Activated B cell treated with CpG ODN at 0.5 μM for 24 hours (primary cell): ENCODE measurements around the gene SHISA8. TPM values are rescaled to one million over a fixed set of nuclear protein-coding genes. Genes with fewer than 3 reads are reported as not detected.

Experiments used
- ATAC-seq: fragments of 200-7000 bp; cut with Tn5 transposase; one replicate; pipeline ENCODE4 v1.10.0; 2021; ENCODE audit warnings: low read depth, mild to moderate bottlenecking, moderate library complexity
- CTCF ChIA-PET: fragments of 350-600 bp; sonication (Branson Sonifier 250); formaldehyde crosslinking; loops from one replicate; lab custom pipeline; 2021; ENCODE audit warnings: antibody characterized with exemption; lab: Charles Lee
- POLR2A ChIA-PET: fragments of 350-600 bp; sonication (Branson Sonifier 250); formaldehyde crosslinking; loops from one replicate; lab custom pipeline; 2021; ENCODE audit warnings: antibody characterized with exemption; lab: Charles Lee
- DNase-seq: peaks from one replicate; pipeline ENCODE4 v3.0.0; 2022
- H3K27ac Mint-ChIP-seq: one replicate; pipeline ENCODE4 v1.8.0; 2020; ENCODE audit warnings: mixed read lengths
- H3K27me3 Mint-ChIP-seq: one replicate; pipeline ENCODE4 v1.8.0; 2021; ENCODE audit warnings: mixed read lengths
- H3K36me3 Mint-ChIP-seq: one replicate; pipeline ENCODE4 v1.8.0; 2021; ENCODE audit warnings: low read depth, mixed read lengths
- H3K4me1 Mint-ChIP-seq: one replicate; pipeline ENCODE4 v1.8.0; 2021; ENCODE audit warnings: mixed read lengths
- H3K4me3 Mint-ChIP-seq: one replicate; pipeline ENCODE4 v1.8.0; 2020; ENCODE audit warnings: mild to moderate bottlenecking, mixed read lengths
- H3K9me3 Mint-ChIP-seq: one replicate; pipeline ENCODE4 v1.8.0; 2020; ENCODE audit warnings: mixed read lengths
- CTCF ChIP-seq: fragments of 200-600 bp; IDR thresholded peaks from one replicate; pipeline ENCODE4 v1.8.0; 2022; ENCODE audit warnings: antibody characterized with exemption, mild to moderate bottlenecking
- intact Hi-C: fragments of 100-400 bp; cut with micrococcal nuclease; formaldehyde crosslinking; loops from one replicate; pipeline ENCODE4 v1.15.1; 2024
- total RNA-seq: library from RNA; stranded (reverse); gene quantifications from 2 replicates; pipeline ENCODE4 v1.2.3, GENCODE V29; 2022

SHISA8 gene
- total RNA-seq, 1 donor from 2014 or later = 12.6 TPM

DNA sequence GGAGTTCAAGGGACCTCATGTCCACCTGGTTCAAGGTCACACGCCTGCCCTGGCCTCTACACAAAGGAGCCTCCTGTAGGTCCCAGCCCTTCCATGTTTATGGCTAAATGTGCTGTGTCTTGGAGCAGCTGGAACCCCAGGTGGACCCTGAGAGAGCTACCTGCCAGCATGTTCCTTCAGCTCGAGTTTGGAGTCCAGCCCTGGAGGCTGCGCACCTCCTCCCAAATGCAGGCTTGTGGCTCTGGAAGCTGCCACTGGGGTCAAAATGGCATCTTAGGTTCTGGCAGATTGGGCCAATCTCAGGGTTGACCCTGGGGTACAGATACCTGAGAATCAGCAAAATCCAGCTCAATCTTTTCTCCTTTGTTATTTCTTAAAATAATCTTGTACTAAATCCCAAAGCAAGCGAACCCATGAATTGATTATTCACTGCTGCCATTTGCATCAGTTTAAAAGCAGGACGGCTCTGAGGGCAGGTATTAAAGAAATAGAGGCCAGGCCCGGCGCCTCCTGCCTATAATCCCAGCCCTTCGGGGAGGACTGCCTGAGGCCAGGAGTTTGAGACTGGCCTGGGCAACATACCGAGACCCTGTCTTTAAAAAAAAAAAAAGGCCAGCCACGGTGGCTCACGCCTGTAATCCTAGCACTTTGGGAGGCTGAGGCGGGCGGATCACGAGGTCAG, 8.9 kb upstream of the SHISA8 start:
- no peak for ATAC-seq
- Mint-ChIP-seq H3K4me3 (peak overlapping the region; percentile 92), H3K4me1 (peaks cover 84% of the 10 kb centered on the region)

GRCh38 chr22:41922940-41923594, 8.2 kb upstream of the SHISA8 start:
- H3K27ac Mint-ChIP-seq = peak overlapping the region; percentile 94
- H3K4me1 Mint-ChIP-seq = peaks cover 84% of the 10 kb centered on the region

More for the DNA sequence above, 8.9 kb upstream of the SHISA8 start:
- peaks cover 39% of the 10 kb centered on the region for H3K36me3 Mint-ChIP-seq
- H3K27me3 Mint-ChIP-seq = no peaks in the 10 kb centered on the region
- peak overlapping the region; percentile 94 for H3K27ac Mint-ChIP-seq
- intact Hi-C loops = loop anchor here (2.0 kb wide), 1 partner anchor 13 kb away; no protein-coding TSS in a partner anchor
- no peak for TF ChIP-seq CTCF
- ChIA-PET CTCF (interaction anchor here (1.4 to 11.8 kb wide), 5 partner anchors 14 to 226 kb away, joined by 3 to 258 read pairs (median 14); partner anchors contain the start of gene MEI1), POLR2A (interaction anchor here (0.6 to 14.7 kb wide), 15 partner anchors 11 to 539 kb away, joined by 3 to 1414 read pairs (median 6); partner anchors contain the start of genes CCDC134, CENPM, SHISA8 and SREBF2)
- H3K9me3 Mint-ChIP-seq = no peaks in the 10 kb centered on the region
- no peak for DNase-seq

DNA sequence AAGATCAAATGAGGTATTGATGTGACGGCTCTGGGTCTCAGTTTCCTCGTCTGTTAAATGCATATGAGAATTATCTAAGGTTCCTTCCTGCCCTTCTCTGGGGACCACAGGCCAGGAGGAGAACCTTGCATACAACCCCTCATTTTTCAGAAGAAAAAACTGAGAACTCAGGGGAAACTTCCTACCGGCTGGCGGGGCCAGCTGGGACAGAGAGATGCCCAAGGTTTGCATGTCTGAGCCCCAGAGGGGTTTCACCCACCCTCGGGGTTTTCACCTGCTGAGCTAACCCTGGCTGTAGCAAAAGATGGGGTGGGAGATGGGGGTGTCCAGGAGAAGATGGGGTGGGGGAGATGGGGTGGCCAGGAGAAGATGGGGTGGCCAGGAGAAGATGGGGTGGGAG, 7.5 kb upstream of the SHISA8 start:
- POLR2A ChIA-PET = interaction anchor here (0.6 to 14.7 kb wide), 14 partner anchors 10 to 959 kb away, joined by 3 to 1414 read pairs (median 5); partner anchors contain the start of genes CENPM, SHISA8 and SREBF2
- Mint-ChIP-seq H3K9me3 (no peaks in the 10 kb centered on the region), H3K4me1 (peaks cover 84% of the 10 kb centered on the region), H3K36me3 (peaks cover 39% of the 10 kb centered on the region), H3K27ac (peak overlapping the region; percentile 94), H3K27me3 (no peaks in the 10 kb centered on the region), H3K4me3 (peak overlapping the region; percentile 82)
- no peak for TF ChIP-seq CTCF
- ATAC-seq = no peak
- CTCF ChIA-PET = interaction anchor here (1.4 to 11.8 kb wide), 2 partner anchors 15 to 19 kb away, joined by 3 to 258 read pairs; no protein-coding TSS in a partner anchor
- no peak for DNase-seq
- intact Hi-C loops = no loop called here

More at GRCh38 chr22:41922940-41923594, 8.2 kb upstream of the SHISA8 start:
- intact Hi-C loops = no loop called here
- peaks cover 39% of the 10 kb centered on the region for H3K36me3 Mint-ChIP-seq
- no peak for TF ChIP-seq CTCF
- ATAC-seq (no peak), DNase-seq (no peak)
- H3K9me3 Mint-ChIP-seq = no peaks in the 10 kb centered on the region
- H3K27me3 Mint-ChIP-seq = no peaks in the 10 kb centered on the region
- ChIA-PET POLR2A (interaction anchor here (0.8 to 14.7 kb wide), 13 partner anchors 10 to 476 kb away, joined by 3 to 1414 read pairs (median 6); partner anchors contain the start of genes CCDC134, CENPM, SHISA8 and SREBF2), CTCF (interaction anchor here (1.4 to 11.8 kb wide), 3 partner anchors 14 to 47 kb away, joined by 3 to 258 read pairs (median 3); no protein-coding TSS in a partner anchor)
- H3K4me3 Mint-ChIP-seq = peak overlapping the region; percentile 72

DNA sequence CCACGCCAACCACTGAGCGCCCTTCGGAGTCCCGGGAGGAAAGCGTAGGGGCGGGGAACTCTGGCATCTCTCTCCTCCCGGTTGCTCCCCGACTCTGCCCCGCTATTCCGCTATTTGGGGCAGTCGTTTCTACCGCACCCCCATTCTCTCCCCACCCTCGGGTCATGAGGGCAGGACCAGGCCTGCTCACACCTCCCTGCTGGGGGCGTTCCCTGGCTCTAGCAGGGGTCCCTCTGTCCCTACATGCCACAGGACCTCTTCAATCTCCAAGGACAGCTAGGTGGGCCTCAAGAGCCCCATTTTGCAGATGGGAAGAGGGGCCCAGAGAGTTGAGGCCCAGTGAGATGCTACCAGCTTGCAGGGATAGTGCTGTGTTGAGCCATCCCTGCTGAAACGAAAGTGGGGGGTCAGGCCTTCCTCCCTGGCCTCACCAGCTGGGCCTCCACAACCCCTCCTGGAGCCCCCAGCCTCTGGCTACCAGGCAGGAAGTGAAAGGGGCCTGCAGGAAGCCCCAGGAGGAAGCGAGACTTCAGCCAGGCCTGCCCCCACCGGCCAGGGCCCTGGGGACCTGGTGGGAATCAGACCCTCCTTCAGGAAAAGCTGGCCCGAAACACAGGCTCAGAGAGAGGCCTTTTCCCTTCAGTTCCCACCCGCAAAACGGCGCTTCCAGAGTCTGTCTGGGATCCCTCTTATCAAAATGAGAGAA, 5.5 kb upstream of the SHISA8 start:
- no peaks in the 10 kb centered on the region for H3K9me3 Mint-ChIP-seq
- ChIA-PET POLR2A (interaction anchor here (0.6 to 14.7 kb wide), 15 partner anchors 10 to 734 kb away, joined by 3 to 1414 read pairs (median 11); partner anchors contain the start of genes CCDC134, CENPM and SREBF2), CTCF (interaction anchor here (11.8 kb wide), 1 partner anchor 17 kb away, joined by 258 read pairs; no protein-coding TSS in a partner anchor)
- peak; percentile 11 for ATAC-seq
- H3K27ac Mint-ChIP-seq = peak overlapping the region; percentile 94
- TF ChIP-seq CTCF = no peak
- peaks cover 34% of the 10 kb centered on the region for H3K36me3 Mint-ChIP-seq
- H3K4me1 Mint-ChIP-seq = peaks cover 92% of the 10 kb centered on the region
- H3K27me3 Mint-ChIP-seq = no peaks in the 10 kb centered on the region
- peak overlapping the region; percentile 82 for H3K4me3 Mint-ChIP-seq
- intact Hi-C loops = loop anchor here (1.0 kb wide), 2 partner anchors 16 to 20 kb away; no protein-coding TSS in a partner anchor
- DNase-seq = no peak
